Subcutaneous adipose tissue (tissue), 4 donors: ENCODE measurements around the gene NPDC1. TPM values are rescaled to one million over a fixed set of nuclear protein-coding genes. Genes with fewer than 3 reads are reported as not detected.

Source experiments
- total RNA-seq, 4 donors: library from RNA; depleted of rRNA; stranded (reverse); fragments of >200 nt; gene quantifications; one replicate each; pipeline ENCODE4 v1.1.0, GENCODE V29; 2016
- TF ChIP-seq, protein P1 (sequence below): fragments of 450-650 bp; IDR thresholded peaks from one replicate; pipeline ENCODE4 v1.5.1; 2016; ENCODE audit warnings: low read depth, mild to moderate bottlenecking, control low read depth, antibody characterized with exemption, moderate library complexity

Gene NPDC1
- total RNA-seq, 4 donors from 2014 or later, result 17.5 to 61.6 (median 29.8) TPM

DNA sequence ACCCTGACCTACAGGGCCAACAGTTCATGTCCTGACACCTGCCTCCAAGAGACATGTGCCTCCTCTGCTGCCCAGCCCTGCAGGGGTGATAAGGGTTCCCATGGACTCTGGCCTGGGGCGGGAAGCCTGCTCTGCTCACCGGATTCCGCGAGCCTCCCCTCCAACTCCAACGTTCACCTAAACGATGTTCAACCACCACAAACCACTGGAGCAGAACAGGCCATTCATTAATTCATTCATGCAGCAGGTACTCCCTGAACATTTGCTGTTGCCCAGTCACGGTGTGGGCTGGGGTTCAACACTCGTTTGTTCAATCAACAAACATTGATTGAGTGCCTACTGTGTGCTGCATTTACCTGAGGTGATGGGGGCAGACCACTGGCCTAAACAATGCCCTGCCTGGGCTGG, 28.0 kb upstream of the NPDC1 start:
- TF ChIP-seq, protein P1, sequence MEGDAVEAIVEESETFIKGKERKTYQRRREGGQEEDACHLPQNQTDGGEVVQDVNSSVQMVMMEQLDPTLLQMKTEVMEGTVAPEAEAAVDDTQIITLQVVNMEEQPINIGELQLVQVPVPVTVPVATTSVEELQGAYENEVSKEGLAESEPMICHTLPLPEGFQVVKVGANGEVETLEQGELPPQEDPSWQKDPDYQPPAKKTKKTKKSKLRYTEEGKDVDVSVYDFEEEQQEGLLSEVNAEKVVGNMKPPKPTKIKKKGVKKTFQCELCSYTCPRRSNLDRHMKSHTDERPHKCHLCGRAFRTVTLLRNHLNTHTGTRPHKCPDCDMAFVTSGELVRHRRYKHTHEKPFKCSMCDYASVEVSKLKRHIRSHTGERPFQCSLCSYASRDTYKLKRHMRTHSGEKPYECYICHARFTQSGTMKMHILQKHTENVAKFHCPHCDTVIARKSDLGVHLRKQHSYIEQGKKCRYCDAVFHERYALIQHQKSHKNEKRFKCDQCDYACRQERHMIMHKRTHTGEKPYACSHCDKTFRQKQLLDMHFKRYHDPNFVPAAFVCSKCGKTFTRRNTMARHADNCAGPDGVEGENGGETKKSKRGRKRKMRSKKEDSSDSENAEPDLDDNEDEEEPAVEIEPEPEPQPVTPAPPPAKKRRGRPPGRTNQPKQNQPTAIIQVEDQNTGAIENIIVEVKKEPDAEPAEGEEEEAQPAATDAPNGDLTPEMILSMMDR, result no peak

DNA sequence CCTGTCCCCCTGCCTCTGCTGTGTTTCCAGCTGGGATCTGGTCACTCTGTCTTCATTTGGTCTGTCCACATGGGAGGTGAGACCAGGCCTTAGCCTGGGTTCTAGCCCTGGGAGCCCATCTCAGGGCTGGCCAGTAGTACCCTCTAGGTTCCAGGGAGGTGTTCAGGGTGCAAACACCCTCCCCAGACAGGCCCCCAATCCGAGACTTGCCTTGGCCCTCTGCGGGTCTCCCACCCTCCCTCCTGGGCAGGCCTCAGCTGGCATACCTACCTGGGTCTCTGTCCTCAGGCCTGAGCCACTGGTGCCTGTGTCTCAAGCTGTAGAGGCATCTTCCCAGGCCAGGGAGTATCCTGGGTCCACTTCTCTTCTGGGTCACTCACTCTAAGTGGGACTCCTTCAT, 25.3 kb upstream of the NPDC1 start:
- TF ChIP-seq, protein P1, result no peak

DNA sequence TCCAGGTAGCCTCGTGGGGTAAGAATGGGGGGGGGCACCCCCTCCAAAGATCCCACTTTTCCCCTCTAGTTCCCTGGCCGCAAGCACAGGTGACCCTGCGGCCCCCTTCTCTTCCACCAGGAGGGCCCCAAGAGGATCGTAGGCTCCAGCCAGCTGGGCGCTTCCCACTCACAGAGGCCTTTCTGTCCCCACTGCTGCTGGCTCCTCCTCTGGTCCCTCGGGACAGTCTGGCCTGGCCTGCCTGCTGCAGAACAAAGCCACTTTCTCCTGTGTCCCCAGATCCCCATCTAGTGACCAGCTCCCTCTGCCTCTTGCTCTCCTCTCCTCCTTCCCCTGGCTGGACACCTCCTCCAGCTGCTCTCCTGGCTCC, 24.9 kb upstream of the NPDC1 start:
- TF ChIP-seq, protein P1, result no peak

DNA sequence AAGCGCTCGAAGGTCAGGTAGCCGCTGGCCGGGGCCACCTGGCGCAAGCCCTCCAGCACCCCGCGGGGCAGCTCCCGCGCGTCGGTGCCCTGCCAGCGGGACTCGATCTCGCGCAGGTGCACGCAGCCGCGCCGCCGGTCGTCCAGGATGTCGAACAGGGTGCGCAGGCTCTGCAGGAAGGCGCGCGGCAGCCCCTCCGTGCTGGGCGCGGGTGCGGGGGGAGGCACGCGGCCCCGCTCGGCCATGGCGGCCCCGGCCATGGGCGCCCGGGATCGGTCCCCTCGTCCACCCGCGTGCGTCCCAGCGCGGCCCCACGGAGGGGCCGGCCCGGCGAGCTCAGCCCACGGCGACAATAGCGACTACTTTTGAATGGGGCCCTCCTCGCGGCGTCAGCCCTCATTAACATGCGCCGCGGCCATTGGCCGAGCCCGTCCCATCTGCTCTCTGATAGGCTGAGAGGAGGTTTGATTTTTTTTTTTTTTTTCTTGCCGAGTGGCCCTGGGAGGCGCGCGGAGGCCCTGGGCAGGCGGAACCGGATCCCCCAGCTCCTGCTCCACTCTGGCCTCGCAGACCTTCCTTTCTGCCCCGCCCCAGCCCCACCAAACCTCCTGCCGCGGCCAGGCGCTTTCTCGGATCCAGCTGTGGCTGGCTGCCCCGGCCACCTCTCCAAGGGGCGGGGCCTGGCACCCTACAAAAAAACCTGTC, 24.4 kb upstream of the NPDC1 start, which contains the start of gene SAPCD2:
TSS of gene SAPCD2 (minus strand) at position 357 of the 705 bp plus-strand sequence. CDS start at position 260, 97 bp downstream.
- TF ChIP-seq, protein P1, result no peak

DNA sequence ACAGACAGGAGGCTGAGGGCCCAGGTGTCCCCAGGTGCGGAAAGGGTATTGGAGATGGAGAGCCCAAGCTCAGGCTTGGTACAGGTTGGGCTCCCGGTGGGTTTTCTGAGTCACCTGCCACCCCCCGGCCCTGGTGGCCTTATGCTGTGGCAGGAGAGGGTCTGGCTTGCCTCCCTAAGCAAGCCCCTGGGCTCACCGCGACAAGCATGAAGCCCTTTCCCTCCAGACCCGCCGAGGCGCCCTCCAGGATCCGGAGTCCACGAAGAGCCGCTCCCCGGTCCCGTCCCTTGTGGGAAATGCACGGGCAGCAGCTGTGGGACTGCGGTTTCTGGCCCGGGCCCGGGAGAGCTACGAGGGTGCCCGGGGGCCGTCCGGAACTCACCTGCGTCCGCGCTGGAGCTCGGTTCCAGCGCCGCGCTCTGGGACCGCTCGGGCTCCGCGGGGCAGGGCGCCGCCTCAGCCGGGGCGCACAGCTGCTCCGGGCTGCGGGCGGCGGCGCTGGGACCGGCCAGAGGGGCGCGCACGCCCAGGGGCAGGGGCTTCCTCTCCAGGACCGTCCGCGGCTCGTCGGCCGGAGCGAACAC, 23.6 kb upstream of the NPDC1 start:
- TF ChIP-seq, protein P1, result no peak

DNA sequence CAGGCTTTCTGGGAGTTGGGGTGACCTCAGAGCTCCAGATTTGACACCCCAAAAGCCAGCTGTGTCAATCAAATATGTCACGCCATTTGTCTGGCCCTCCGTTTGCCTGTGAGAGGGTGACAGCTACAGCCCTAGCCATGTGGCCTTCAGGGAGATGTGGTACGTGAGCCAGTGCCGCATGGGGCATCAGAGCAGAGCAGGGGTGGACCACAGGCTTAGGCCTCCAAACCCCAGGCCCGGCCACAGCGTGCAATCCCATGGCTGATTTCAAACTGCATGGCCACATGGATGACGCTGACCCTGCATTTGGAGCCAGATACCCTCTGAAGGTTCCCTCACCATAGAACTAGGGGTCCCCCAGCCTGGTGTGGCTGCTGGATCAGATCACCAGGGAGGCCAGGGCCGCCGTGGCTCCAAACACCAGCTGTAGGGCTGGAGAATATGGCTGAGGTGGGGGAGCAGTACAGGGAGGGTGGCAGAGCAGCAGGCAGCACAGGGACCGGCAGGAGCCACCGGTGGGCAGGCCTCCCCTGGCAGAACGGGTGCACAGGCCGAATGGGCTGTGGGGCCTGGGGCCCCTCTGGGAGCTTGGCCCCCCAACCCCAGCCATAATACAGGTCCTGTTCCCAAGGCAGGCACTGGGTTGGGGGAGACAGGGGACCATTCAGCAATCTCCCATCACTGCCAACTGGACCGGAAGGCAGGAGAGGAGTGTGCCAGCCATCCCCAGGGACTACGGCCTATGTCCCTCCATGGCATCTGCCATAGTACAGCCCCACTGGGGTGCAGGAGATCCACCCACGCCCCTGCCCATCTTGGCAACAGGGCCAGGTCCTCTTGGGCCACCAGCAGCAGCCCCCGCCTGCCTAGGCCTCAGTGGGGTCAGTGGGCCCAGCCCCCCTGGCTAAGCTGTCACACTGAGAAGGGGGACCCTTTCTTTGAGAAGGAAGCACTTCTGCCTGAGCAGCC, 22.8 kb upstream of the NPDC1 start:
- TF ChIP-seq, protein P1, result no peak
